Midbrain (tissue), 1 donor: Measurements from ENCODE around the gene FAR2.
A peak's percentile ranks its signal among the peaks of the same experiment; 100 is the strongest.
"Not testable (repeated sequence)": the region's sequence is repeated elsewhere in the genome, so short reads cannot be mapped to it uniquely, and the experiment has no call there.

Source experiments
- DNase-seq: peaks from one replicate; lab custom pipeline; 2025; lab: John Stamatoyannopoulos, UW

The FAR2 gene

DNA sequence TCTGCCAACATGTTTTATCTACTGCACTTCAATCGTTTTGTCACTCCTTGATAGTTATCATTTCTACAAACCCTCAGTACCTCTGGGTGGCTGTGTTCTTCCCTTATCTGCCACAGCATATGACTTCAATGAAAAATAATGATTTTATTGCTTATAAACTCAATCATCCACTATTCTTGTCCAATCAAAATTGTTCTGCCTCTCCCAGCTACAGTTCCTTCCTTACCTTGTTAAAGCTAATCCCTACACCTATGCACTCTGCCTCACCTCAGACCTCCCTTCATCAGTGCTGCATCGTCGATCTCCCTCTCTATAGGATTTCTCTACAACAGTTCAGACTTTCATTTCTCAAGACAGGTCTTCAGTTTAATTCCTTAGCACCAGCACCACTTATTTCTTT is 173.1 kb downstream of the FAR2 start:
- no peak for DNase-seq

GRCh38 chr12:29329411-29329810 is 180.3 kb downstream of the FAR2 start:
- DNase-seq, result no peak

- no peak for DNase-seq
Observed at GRCh38 chr12:29333178-29333577, 184.1 kb downstream of the FAR2 start.

DNA sequence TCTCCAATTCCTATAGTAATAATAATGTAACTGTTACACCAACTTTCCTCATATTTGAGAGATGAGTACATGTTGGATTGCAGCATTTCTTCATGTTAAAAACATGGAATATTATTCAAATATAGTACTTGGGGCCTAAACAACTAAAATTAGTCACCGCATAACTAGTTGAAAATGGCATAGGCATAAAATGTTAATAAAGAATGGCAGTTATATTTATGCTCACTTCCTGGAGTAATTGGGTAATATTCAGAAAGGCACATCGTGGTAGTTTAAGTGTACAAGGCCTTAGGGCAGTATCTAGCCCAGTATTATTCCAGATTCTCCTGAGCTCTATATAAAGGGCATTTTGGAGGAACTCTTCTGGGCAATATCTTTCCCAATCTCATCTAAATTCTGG is 185.9 kb downstream of the FAR2 start:
- DNase-seq, result no peak

DNA sequence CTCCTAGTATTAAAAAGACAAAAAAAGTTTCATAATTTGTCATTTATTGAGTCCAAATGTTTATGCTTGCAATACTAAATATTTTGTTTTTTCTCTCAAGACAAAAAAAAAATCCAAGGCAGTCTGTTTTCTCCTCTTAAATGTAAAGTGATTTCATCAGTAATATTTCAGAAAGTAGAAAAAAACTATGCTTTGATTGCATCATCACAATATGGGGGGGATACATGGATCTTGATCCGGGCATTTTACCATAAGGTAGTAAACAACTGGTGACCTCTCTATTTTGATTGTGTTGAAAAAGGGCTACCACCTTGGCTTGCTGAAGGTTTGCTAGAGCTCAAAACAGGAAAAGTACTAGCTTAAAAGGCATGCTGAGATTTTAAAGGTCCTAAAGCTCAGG is 188.2 kb downstream of the FAR2 start:
- no peak for DNase-seq

GRCh38 chr12:29343022-29343799 is 194.1 kb downstream of the FAR2 start:
- no peak for DNase-seq

DNA sequence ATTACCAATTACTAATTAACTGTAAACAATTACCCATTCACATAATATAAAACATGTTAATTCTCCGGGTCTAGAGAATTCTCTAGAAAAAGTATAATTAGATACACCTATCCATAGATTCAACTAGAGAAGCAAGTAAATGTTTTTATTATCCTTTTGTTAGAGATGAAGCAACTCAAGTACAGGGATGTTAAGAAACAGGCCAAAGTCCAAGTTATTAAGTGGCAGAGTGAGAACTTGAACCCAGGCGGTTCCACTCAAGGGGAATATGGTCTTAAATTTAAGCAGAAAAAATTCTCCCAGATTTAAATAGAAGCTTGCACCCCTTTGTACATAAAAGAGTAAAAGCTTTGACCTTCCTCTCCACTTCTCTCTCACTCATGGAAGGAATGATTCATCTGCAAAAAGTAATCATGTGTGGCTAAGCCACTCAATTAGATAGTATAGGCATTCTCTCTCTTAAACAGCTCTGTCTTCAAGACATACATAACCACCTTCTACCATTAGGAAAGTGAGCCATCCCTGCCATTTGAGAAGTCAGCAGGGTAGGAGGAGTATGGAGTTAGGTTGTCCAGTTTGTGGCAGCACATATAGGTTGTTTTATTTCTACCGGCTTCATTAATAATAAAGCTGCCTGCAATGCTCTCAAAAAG is 197.8 kb downstream of the FAR2 start:
- no peak for DNase-seq

DNA sequence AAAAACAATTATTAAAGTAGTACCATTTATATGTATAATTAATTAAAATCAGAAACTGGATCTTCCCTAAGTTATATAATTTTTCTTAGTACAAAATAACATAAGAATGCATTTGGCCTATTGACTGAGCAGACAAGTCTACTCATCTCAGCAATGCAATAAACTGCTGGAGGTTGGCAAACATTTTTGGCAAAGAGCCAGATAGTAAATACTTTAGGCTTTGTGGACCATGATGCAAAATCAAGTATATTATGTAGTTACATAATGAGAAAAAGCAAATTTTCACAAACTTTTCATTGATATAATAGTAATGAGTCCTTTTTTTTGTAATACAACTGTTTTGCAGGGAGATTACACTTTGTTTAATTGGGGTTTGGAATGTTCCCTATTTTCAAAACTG is 201.0 kb downstream of the FAR2 start:
- DNase-seq, result no peak

GRCh38 chr12:29354954-29355353 is 205.9 kb downstream of the FAR2 start:
- no peak for DNase-seq

- DNase-seq, result no peak
Observed at GRCh38 chr12:29365091-29365490, 216.0 kb downstream of the FAR2 start.

DNA sequence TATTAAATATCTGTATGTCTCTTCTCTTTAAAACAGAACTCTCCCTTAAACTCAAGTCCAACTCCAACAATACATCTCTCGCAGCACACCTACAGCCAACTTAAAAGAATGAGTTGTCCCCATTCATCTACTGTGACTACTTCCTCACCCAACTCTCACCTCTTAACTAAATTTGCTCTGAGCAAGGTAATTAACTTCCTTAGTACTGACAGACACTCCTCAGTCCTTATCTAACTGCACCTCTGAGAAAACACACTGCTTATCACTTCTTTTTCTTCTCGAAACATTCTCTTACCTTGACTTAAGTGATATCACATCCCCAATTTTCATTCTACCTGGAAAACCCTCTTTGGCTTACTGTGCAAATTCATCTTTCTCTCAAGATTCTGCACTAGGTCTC is 224.9 kb downstream of the FAR2 start:
- DNase-seq, result no peak

DNA sequence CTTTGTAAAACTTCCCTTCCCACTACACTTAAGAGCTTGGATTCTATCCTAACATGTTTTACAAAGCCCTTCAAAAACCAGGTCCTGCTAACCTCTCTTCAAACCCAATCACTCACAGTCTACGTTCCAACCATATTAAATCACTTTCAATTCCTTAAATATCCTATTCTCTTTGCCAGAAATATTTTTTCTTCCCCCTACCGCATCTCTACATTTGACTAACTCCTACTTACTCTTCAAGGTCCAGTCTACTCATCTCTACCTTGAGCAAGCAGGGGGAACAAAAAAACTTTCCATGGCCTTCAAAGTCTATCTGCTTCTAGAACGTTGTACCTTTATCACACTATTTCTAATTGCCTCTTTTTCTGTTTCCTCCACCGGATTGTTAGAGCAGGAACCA is 225.8 kb downstream of the FAR2 start:
- no peak for DNase-seq

DNA sequence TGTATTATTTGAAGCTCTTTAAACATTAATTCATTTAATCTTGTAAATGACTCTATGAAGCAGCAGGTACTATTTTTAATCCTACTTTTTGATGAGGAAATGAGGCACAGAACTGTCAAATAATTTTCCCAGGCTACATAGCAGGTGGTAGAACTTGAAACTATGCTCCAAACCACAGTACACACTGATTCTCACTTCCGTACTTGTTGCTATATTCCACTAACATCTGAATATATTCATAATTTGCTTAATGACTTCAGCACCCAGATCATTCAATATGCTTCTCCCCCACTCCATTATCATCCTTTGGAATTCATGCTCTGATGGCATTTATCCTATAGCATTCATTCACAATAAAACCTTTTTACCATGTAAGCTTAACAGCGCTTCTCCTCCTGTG is 227.0 kb downstream of the FAR2 start:
- no peak for DNase-seq

GRCh38 chr12:29380536-29381523 is 231.8 kb downstream of the FAR2 start, which contains the start of gene ERGIC2:
Gene ERGIC2, minus strand, starts transcription at chr12:29381172. Its CDS starts 9,539 bp downstream, at chr12:29371633.
- DNase-seq, result peak; percentile 94

- no peak for DNase-seq
Observed at GRCh38 chr12:29382251-29382650, 233.2 kb downstream of the FAR2 start.

DNA sequence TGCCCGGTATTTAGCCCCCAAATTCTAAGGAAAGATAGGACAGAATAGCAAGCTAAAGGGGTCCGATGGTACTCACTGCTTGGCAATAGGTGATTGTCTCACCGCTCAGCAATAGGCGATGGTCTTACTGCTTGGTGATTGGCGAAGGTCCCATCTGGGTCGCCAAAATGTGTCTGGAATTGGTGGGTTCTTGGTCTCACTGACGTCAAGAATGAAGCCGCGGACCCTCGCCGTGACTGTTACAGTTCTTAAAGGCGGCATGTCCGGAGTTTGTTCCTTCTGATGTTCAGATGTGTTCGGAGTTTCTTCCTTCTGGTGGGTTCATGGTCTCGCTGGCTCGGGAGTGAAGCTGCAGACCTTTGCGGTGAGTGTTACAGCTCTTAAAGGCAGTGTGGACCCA is 236.1 kb downstream of the FAR2 start:
- not testable (repeated sequence) for DNase-seq
